ENCODE data around the gene EGFR.

EGFR gene

DNA sequence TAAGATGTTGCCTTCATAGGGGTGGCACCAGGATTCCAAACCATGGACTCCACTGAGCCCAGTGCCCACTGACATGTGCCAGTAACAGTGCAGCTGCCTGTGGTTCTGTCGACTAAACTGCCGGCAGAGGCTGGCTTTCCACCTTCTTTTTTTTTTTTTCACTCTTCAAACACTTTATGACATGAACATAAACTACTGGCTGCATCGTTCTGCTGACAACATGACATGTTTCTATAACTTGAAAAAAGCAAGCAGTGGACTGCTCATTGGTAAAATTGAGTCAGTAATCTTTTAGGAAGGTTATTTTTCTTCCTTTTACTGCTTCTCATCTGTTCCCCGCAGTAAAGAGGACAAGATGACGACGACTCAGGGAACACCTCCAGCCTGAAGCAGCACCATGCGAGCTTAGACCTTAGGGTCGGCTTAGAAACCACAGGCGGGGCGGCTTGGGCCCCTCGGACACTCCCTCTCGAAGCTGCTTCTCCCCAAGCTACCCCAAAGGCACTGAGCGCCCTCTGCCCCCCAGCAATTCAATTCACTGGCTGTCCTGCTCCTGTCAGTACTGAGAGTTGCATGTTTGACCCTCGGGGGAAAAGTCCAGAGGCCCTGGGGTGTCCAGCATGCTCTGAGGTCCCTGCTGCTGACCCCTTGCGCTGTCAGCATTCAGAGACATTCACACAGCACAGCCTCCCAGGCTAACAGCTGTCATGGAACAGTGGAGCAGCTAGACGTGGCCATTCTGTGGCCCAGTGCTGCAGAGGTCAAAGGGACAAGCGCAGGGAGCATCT lies 112.5 kb downstream of the EGFR start:
- no peak for DNase-seq

DNA sequence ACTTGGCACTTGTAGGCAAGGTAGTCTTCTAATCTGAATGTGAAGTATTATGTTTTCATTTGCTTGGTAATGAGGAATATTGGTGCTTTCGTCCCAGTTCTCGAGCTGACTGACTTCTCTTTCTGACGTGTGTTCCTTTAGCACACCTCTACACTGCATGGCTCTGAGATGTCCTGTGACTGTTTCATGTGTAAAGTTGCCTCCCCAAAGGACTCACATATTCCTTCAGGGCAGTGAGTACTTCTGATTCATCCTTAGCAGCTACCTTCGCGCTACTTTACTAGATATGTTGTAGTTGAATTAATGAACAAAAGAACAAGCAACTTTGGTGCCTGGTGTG lies 113.7 kb downstream of the EGFR start:
- DNase-seq, result no peak

DNA sequence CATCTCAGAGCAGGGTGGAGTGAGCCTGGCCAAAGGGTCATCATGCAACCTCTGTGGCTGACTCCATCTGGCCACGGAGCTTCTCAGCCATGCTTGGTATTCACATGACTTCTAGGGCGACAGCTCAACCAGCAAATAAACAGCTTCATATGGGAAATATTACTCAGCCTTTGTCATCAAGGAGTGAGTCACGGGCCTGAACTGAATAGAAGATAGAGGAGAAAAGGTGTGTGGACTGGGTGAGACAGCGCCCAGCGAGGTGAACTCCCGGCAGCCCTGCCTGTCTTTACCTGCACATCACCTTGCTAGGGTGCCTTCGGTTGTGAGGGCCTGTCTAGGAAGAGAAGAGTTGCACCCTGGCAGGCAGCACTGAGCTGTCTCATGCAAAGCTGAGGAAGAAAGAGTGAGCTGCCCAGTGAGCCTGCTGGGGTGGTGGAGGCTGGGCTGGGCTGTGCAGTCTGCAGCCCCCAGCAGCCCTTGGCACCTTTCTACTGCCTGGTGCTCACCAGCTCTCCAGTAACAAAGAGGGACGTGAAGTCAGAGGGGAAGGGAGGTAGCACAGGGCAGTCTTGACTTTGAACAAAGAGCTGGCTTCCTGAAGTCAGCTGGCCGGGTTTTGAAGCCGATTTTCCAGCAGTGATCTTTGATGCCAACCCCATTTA lies 114.2 kb downstream of the EGFR start:
- DNase-seq, result no peak

DNA sequence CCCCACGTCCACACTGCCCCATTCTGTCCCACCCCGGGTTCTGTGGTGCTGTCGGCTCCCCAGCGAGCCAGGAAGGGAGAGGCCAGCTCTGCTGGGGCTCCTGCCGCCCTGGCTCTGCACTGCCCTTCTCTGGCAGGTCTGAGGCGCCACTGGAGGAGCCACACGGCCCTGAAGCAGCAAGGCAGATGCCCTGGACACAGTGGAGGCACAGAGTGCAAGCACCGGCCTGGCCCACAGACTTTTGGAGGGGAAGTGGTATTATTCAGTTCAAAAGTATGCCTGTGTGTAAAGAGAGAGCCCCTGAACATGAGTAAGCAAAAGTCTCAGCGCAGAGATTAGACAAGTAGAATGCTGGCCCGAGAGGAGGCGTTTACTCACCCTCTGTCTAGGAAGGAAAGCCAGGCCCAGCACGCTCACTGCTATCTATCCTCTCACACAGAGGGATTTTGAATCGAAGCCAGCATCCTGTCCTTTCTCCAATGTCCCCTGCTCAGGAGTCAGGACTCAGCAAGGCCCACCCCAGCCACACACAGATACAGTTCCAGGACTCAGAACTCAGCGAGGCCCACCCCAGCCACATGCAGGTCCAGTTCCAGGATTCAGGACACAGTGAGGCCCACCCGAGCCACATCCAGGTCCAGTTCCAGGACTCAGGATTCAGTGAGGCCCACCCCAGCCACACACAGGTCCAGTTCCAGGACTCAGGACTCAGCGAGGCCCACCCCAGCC lies 115.0 kb downstream of the EGFR start:
- DNase-seq, result no peak

DNA sequence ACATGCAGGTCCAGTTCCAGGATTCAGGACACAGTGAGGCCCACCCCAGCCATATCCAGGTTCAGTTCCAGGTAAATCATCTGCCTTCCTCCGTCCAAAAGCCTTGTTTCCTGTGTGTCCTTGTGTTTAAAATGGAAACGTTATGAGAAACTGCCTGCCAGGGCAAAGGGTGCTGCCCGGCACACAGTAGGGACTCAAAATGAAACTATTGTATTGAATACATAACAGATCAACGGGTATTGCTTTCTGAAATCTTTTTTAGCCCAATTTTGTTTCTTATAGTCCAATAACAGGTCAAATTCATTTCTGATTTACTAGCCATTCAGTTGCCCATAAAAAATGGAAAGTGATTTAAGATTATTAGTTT lies 115.5 kb downstream of the EGFR start:
- DNase-seq, result no peak

DNA sequence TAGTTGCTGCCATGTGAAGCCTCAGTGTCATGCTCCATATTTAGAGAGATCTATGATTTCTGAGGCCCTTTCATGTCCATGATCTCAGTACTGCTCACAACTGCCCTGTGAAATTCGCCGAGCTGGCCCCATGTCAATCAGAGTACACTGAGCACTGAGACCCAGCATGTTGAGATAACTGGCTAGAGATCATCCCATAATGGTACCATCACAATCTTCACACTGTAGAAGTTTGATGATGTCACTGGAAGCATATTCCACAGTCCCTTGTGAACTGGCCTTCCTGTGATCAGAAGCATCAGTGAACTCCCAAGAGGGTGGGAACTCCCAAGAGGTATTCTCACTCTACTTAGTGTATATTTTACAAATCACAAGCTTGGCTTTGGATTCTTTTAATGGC lies 116.0 kb downstream of the EGFR start:
- DNase-seq, result no peak

DNA sequence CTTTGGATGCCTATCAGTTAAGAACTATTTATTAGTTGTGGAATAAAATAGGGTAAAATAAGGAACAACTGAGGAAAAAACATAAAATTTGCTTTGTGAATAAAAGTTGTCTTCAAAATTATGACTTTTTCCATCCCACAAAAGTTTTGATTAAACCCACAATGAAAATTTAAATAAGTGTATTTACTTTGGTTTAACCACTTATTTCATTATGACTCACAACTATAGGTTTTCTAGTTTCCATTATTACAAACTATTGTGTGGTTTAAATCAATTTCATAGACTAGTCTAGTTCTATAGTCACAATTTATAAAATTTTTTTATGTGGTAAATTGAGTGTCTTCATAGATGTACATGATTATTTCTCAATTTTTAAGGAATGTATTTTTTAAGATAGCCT lies 116.6 kb downstream of the EGFR start:
- DNase-seq, result no peak

DNA sequence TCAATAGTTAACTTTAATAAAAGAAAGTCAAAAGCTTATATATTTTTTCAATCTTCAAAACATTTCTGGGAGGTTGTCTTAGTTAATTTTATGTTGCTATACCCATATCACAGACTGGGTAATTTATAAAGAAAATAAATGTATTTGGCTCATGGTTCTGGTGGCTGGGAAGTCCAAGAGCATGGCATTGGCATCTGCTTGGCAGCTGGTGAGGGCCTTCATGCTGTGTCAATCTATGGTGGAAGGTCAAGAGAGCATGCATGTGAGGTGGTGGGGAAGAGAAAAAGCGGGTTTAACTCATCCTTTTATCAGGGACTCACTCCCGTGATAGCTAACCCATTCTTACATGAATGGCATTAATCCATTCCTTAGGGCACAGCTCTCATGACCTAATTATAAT lies 119.8 kb downstream of the EGFR start:
- no peak for DNase-seq

DNA sequence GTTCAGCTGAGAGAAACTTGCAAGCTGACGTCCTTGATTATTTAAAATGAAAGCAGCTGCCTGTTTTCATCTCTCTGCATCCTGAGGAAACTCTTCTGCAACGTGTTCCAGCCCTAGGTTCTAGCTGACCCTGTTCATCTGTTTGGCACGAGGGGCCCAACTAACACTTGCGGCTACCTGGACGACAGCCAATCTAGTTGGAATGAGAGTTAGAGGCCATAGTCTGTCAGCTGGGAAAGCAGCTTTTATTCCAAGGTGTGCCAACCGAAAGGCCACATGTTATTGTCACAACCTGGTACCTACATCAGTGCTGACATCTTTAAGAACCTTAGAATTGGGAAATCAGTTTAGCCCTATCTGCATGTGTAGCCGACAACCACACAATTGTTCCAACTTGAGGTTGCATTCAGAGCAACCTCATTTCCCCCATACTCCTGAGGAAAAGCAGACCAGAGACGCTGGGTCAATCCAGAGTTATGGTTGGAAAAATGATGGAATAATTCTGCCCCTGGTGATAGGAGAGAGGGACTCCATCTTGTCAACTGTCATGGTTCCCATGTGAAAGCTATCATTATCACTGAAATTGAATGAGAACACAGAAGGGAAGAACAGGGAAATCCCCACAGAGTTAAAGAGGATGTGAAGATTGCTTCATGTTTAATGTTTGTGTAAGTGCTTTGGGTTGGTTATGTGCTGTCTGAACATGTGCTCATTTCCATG lies 121.6 kb downstream of the EGFR start:
- no peak for DNase-seq

DNA sequence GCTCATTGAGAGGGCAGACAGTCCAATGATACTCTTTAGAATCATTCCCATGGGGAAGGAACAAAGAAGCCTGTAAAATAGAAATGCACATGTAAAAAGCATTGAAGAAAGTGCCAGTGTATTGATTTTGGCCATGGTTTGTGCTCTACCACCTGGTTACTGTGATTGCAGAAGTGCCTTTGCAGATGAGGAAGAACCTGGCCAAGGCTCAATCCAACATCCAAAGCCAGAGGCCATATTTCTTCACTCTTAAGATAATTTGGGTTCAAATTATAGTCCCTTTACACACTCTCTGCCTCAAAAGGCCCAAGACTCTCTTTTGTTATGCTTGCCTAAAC lies 122.1 kb downstream of the EGFR start:
- no peak for DNase-seq

DNA sequence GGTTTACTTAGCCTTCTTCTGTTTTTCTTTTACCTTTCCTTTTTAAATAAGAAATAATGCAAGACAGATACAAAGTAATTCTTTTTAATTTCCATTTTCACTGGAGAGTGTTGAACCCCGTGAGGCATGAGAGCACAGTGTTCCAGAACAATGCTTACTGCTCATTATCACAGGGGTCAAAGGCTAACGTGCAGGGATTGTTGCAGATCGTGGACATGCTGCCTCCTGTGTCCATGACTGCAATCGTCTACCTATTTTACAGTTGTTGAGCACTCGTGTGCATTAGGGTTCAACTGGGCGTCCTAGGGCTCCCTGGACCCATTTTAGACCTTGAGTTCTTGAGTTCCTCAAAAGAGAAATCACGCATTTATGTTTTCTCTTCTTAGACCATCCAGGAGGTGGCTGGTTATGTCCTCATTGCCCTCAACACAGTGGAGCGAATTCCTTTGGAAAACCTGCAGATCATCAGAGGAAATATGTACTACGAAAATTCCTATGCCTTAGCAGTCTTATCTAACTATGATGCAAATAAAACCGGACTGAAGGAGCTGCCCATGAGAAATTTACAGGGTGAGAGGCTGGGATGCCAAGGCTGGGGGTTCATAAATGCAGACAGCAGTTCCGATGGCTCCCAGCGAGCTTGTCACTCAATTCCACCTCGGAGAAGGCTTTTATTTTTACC lies 124.2 kb downstream of the EGFR start:
- no peak for DNase-seq

DNA sequence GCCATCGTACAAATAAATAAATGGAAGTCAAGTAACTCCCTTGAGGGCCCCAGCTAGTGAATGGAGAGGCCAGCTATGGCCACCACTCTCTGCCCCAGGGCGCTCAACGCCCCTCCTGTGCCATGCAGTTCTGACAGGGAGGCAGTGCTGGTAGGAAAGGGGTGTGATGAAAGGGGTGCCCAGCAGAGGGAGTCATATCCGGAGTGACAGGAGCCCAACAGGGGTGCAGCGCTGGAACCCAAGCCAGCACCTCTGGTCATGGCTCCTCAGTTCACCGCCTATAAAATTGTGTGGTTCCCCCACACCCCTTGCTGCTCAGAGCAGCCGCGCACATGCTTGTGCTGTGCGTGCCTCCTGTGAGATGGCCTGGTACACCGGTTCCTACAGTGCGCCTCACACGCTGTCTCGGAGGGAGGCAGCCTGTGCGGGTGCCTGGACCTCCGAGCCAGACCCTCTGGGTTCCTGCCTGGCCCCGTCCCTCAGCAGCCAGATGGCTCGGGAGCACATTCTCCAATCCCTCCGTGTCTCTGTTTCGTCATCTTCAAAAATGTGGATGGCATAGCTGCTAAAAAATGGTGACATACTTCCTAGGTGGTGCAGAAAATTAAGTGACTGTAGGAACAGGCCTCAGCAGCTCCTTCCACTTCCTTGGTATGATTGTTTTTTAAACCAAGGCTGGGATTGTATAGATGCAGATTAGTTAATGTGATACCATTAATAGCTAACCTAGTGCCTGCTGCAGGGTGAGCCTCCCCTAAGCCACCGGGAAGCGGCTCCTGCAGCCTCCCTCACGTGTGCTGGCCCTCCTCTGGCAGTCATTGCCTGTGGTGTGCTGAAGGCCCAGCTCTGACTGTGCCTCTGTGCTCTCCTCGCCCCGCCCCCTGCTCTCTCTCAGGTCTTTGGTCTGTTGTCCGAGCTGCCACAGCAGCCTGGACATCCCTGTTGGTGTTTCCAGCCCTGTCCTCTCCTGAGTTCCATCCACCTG lies 125.8 kb downstream of the EGFR start:
- DNase-seq, result no peak

DNA sequence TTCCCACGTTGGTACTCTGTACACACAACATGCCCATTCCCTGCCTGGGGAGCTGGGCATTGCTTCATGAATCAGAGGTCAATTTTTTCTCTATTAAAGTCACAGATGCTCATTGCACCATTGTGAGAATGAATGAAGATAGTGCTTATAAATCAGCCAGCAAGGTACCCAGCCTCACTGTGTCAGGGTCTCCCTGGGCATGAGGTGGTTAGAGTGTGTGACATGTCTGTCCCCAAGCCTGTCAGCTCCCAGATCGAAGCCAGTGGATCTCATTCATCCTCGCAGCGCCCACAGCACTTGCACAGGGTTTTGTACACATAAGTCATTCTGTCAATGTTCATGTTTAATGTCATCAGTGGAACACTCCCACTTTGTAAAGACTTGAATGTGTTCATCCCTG lies 126.8 kb downstream of the EGFR start:
- no peak for DNase-seq

DNA sequence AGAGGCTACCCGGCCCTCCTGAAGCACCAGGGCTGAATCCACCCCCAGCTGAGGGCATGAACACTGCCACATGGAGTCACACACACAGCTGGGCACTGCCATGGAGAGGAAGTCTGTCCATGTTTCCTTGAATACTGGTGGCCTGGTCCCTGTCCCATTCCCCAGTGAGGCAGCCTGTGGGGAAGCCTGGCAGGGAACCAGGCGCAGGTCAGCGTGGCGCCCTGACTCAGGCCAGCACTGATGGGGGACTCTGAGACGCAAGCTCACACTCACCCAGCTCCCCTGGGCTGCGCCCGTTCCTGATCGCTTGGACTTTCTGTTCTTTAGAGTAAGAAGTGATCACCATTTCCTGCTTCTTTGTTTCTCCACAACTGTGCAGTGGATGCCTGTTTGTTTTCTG lies 128.3 kb downstream of the EGFR start:
- no peak for DNase-seq

DNA sequence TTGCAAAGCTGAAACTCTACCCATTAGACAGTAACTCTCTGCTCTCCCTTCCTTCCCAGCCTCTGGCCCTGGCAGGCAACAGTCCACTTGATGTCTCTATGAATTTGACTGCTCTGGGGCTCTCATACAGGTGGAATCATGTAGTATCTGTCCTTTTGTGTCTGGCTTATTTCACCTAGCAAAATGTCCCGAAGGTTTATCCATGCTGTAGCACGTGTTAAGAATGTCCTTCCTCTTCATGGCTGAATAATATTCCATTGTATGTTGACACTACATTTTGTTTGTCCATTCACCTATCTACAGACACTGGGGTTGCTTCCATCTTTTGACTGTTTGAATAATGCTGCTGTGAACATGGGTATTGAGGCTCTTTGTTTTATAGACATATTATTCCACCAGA lies 128.9 kb downstream of the EGFR start:
- DNase-seq, result no peak

DNA sequence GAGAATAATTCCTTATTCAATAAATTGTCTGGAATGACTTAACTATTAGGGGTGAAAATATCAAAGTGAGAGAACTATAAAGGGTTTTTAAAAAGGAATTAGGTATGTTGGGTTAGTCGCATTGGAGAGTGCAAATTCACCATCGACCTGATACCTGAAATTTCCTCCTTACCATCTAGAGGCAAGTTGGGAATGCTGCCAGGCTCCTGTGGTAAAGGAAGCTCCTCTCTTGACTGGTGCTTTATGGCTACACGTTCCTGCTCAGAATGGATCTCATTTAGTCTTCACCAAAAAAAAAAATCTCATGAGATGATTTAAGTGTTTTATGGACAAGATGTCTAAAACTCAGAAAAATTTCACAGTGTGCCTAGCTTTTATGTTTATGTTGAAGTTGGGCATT lies 129.8 kb downstream of the EGFR start:
- no peak for DNase-seq

DNA sequence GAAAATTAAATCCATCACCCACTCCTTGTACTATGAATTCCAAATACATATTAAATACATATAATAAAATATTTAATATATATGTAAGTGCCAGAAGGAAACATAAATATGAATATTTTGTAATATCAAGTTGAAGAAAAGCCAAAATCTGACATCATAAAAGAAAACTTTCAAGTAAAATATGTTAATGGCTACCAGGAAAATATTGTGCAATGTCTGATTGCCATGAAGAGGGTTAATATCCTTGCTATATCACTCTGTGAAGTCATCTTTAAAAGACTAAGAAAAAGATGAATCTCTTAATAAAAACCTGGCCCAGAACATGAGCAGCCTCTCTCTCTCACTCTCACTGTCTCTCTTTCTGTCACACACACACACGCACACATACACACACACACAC lies 130.2 kb downstream of the EGFR start:
- DNase-seq, result no peak

DNA sequence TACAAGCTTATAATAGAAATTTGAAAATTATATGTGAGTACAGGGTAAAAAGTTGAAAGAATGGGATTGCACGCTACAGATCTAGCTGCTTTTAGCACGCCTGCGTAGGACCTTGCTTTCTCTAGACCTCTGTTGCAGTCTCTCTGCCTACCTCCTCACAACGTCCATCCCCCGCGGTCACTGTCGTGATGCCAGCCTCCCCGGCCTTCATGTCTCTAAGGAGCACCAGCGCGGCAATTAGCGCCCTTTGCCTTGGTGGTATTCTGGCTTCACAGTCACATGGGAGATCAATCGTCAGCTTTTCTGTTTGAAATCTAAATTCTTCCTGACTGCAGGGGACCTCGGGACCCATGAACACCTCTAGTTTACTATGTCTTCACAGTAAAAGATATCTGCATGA lies 131.3 kb downstream of the EGFR start:
- DNase-seq, result no peak

DNA sequence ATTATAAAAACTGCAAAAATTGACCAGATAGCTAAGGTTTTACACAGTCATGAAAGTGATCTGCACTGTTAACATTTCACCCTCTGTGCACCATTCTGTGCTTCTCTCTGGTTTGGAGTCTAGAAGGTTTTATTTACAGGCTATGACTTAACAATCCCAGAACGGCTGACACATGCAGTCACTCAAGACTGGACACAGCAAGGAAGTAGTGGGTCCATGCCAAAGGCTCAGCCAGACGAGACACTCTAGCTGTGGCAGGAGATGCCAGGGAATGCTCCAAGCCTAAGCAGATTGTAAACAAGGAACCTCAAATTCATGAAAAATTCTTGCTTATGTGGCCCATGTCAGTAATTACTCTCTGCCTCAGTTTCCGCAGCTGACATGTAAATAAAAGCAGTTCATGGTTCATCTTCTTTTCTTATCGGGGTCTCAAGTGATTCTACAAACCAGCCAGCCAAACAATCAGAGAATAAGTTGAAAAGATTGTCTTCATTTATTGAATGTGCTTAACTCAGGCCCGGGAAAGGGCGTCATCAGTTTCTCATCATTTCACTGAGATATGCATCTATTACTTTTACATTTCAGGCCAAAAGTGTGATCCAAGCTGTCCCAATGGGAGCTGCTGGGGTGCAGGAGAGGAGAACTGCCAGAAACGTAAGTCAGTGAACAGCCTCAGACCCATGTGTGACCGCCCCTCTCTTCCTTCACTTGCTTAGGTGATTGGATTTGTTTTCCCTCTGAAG lies 132.1 kb downstream of the EGFR start:
- DNase-seq, result no peak

DNA sequence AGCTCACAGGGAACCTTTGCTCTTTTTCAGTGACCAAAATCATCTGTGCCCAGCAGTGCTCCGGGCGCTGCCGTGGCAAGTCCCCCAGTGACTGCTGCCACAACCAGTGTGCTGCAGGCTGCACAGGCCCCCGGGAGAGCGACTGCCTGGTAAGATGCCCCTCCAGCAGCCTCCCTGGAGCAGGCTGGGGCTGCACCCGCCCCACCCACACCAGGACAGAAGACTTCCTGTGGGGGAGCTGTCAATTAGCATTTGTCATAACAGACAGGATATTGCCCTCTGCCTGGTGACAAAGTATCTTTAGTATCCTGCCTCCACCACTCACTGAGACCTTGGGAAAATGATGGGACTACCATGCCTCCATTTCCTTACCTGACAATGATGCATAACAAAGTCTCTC lies 133.7 kb downstream of the EGFR start:
- no peak for DNase-seq

DNA sequence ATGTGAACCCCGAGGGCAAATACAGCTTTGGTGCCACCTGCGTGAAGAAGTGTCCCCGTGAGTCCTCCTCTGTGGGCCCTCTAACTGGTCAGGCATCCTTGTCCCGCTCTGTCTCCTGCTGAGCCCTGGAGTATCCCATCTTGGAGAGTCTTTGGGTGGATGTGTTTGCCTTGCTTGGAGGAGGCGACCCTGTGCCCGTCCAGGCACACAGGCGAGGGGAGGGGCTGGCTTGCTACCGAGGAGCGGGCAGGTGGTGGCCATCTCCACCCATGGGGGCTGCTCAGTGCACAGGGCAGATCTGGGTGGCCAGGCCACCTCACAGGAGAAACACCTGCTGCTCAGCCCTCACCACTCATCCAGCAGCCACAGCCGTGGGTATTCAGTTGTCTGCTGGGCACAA lies 135.3 kb downstream of the EGFR start:
- DNase-seq, result no peak

Data from NCI-H446 (cell line).